H9 (cell line): ENCODE data around the gene C1orf141. TPM values are rescaled to one million over a fixed set of nuclear protein-coding genes. Genes with fewer than 3 reads are reported as not detected.

ENCODE experiments used
- DNase-seq: peaks from one replicate; pipeline ENCODE4 v3.0.0-alpha.2; 2017
- H2AFZ ChIP-seq: one replicate; pipeline ENCODE4 v1.6.1; 2013; ENCODE audit warnings: mild to moderate bottlenecking, low read length, control low read depth, moderate library complexity
- H2AK5ac ChIP-seq: 2 replicates; pipeline ENCODE4 v1.6.1; 2013; ENCODE audit warnings: low read length, control low read depth, mixed read lengths; ENCODE audit not compliant: insufficient read length
- H2BK120ac ChIP-seq: one replicate; pipeline ENCODE4 v1.6.1; 2013; ENCODE audit warnings: low read depth, mild to moderate bottlenecking, low read length, control low read depth, inconsistent platforms; ENCODE audit not compliant: poor library complexity, severe bottlenecking
- H2BK12ac ChIP-seq: 2 replicates; pipeline ENCODE4 v1.6.1; 2013; ENCODE audit warnings: low read length, control low read depth, mixed read lengths, low read depth; ENCODE audit not compliant: insufficient read length
- H2BK15ac ChIP-seq: 2 replicates; pipeline ENCODE4 v1.6.1; 2013; ENCODE audit warnings: low read depth, low read length, control low read depth
- H2BK20ac ChIP-seq: one replicate; pipeline ENCODE4 v1.6.1; 2013; ENCODE audit warnings: low read depth, mild to moderate bottlenecking, low read length, control low read depth, inconsistent platforms; ENCODE audit not compliant: poor library complexity, severe bottlenecking
- H2BK5ac ChIP-seq: 2 replicates; pipeline ENCODE4 v1.6.1; 2013; ENCODE audit warnings: low read length, control low read depth, mixed read lengths; ENCODE audit not compliant: insufficient read length
- H3K14ac ChIP-seq: 2 replicates; pipeline ENCODE4 v1.6.1; 2013; ENCODE audit warnings: low read length, control low read depth; ENCODE audit not compliant: insufficient read depth
- H3K18ac ChIP-seq: 2 replicates; pipeline ENCODE4 v1.6.1; 2013; ENCODE audit warnings: low read depth, mild to moderate bottlenecking, mixed read lengths, low read length, control low read depth; ENCODE audit not compliant: insufficient read length
- H3K23ac ChIP-seq: 2 replicates; pipeline ENCODE4 v1.6.1; 2013; ENCODE audit warnings: low read length, control low read depth, mixed read lengths, low read depth; ENCODE audit not compliant: insufficient read length
- H3K23me2 ChIP-seq: 2 replicates; pipeline ENCODE4 v1.6.1; 2013; ENCODE audit warnings: low read depth, mild to moderate bottlenecking, mixed read lengths, low read length, control low read depth; ENCODE audit not compliant: insufficient read length, poor library complexity, severe bottlenecking
- H3K27ac ChIP-seq: 2 replicates; pipeline ENCODE4 v1.5.1; 2013; ENCODE audit warnings: low read length, control low read depth, mixed read lengths, low read depth; ENCODE audit not compliant: insufficient read length
- H3K27me3 ChIP-seq: 2 replicates; pipeline ENCODE4 v1.6.1; 2013; ENCODE audit warnings: low read length, control low read depth, inconsistent platforms; ENCODE audit not compliant: insufficient read depth
- H3K4ac ChIP-seq: 2 replicates; pipeline ENCODE4 v1.6.1; 2013; ENCODE audit warnings: low read depth, mild to moderate bottlenecking, control low read depth, inconsistent platforms, low read length, moderate library complexity
- H3K4me1 ChIP-seq: 2 replicates; pipeline ENCODE4 v1.6.1; 2013; ENCODE audit warnings: low read length, control low read depth, inconsistent platforms; ENCODE audit not compliant: insufficient read depth
- H3K4me2 ChIP-seq: 2 replicates; pipeline ENCODE4 v1.6.1; 2013; ENCODE audit warnings: low read length, control low read depth, mixed read lengths; ENCODE audit not compliant: insufficient read length, insufficient read depth
- H3K56ac ChIP-seq: 2 replicates; pipeline ENCODE4 v1.6.1; 2013; ENCODE audit warnings: low read depth, mild to moderate bottlenecking, mixed read lengths, low read length, control low read depth; ENCODE audit not compliant: insufficient read length
- H3K79me1 ChIP-seq: 2 replicates; pipeline ENCODE4 v1.6.1; 2013; ENCODE audit warnings: low read depth, mild to moderate bottlenecking, moderate library complexity, low read length, control low read depth, inconsistent platforms; ENCODE audit not compliant: insufficient read depth, poor library complexity, severe bottlenecking
- H3K79me2 ChIP-seq: 2 replicates; pipeline ENCODE4 v1.6.1; 2013; ENCODE audit warnings: low read length, control low read depth, inconsistent platforms; ENCODE audit not compliant: insufficient read depth
- H3K9ac ChIP-seq: 2 replicates; pipeline ENCODE4 v1.6.1; 2013; ENCODE audit warnings: low read length, control low read depth, mixed read lengths; ENCODE audit not compliant: insufficient read length; ENCODE audit errors: extremely low read depth
- H3K9me3 ChIP-seq: one replicate; pipeline ENCODE4 v1.6.1; 2013; ENCODE audit warnings: low read depth, low read length, inconsistent platforms; ENCODE audit not compliant: control insufficient read depth
- H3T11ph ChIP-seq: one replicate; pipeline ENCODE4 v1.6.1; 2013; ENCODE audit warnings: mild to moderate bottlenecking, low read length, control low read depth, inconsistent platforms
- H4K20me1 ChIP-seq: one replicate; pipeline ENCODE4 v1.6.1; 2013; ENCODE audit not compliant: control insufficient read depth, insufficient read length, insufficient read depth
- H4K5ac ChIP-seq: 2 replicates; pipeline ENCODE4 v1.6.1; 2013; ENCODE audit warnings: low read depth, mild to moderate bottlenecking, mixed read lengths, low read length, control low read depth; ENCODE audit not compliant: insufficient read length
- H4K8ac ChIP-seq: replicated peaks from 2 replicates; pipeline ENCODE4 v1.6.1; 2013; ENCODE audit warnings: low read length, control low read depth, mixed read lengths, low read depth; ENCODE audit not compliant: insufficient read length
- H4K91ac ChIP-seq: 2 replicates; pipeline ENCODE4 v1.6.1; 2013; ENCODE audit warnings: low read depth, mild to moderate bottlenecking, moderate library complexity, mixed read lengths, low read length, control low read depth; ENCODE audit not compliant: insufficient read length
- H3K27ac Mint-ChIP-seq, 3 experiments: 2 replicates in 2 of 3; 3 replicates in 1 of 3; pipeline ENCODE4 v1.8.0; 2020 to 2021; ENCODE audit warnings: mixed read lengths in 3 of 3, mild to moderate bottlenecking in 1 of 3, moderate library complexity in 1 of 3
- H3K27me3 Mint-ChIP-seq: 2 replicates; pipeline ENCODE4 v1.8.0; 2021; ENCODE audit warnings: low read depth, mild to moderate bottlenecking, moderate library complexity, mixed read lengths
- H3K36me3 Mint-ChIP-seq, 3 experiments: 2 replicates in 2 of 3; 3 replicates in 1 of 3; pipeline ENCODE4 v1.8.0; 2020 to 2021; ENCODE audit warnings: low read depth in 3 of 3, mixed read lengths in 3 of 3; ENCODE audit not compliant: insufficient read depth in 1 of 3
- H3K4me1 Mint-ChIP-seq, 2 experiments: 2 replicates each; pipeline ENCODE4 v1.8.0; 2020; ENCODE audit warnings: mixed read lengths in 2 of 2
- H3K4me3 Mint-ChIP-seq, 2 experiments: 2 replicates in 1 of 2; 3 replicates in 1 of 2; pipeline ENCODE4 v1.8.0; 2020 to 2021; ENCODE audit warnings: mild to moderate bottlenecking in 2 of 2, mixed read lengths in 2 of 2, moderate library complexity in 1 of 2
- H3K9me3 Mint-ChIP-seq, 2 experiments: 2 replicates in 1 of 2; 3 replicates in 1 of 2; pipeline ENCODE4 v1.8.0; 2020; ENCODE audit warnings: mild to moderate bottlenecking in 2 of 2, mixed read lengths in 2 of 2, moderate library complexity in 1 of 2
- WGBS: extraction: QIAGEN DNeasy Blood & Tissue Kit; methylation state at CpG from one replicate; pipeline ENCODE4 v1.1.7; 2013; ENCODE audit warnings: missing lambda C conversion rate, low lambda C conversion rate, mixed read lengths; ENCODE audit not compliant: insufficient read length; ENCODE audit errors: extremely low coverage; 5-methylcytosine and 5-hydroxymethylcytosine counted together
- total RNA-seq: library from RNA; stranded (reverse); gene quantifications from 2 replicates; pipeline ENCODE4 v1.2.1, GENCODE V29; 2021
- TF ChIP-seq, protein P1 (sequence below): fragments of 200-600 bp; sonication (generic); conservative IDR thresholded peaks from 3 replicates; pipeline ENCODE4 v1.8.0; 2021; ENCODE audit warnings: antibody characterized with exemption, mild to moderate bottlenecking

The C1orf141 gene
- total RNA-seq, 1 experiment from 2014 or later, result not detected

DNA sequence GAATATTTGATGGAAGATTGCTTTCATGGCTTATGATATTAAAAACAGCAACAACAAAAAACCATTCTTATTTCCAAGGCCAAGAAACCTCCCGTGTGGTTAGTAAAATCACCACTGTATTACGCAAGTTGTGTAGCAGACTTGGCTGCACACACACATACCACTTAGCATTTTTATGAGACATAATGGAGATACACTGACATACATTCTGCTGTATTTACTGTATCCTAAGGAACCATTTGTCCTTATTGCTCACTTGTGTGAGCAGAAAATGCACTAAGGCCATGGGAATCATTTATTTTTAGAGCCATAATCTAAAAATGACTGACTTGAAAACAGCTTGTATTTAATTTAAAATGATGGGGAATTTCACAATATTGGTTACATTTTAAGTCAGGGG lies 584 bp upstream of the C1orf141 start:
- H3K9me3 Mint-ChIP-seq, result no peaks in the 10 kb centered on the region
- Histone ChIP-seq H3K9ac (no peak overlapping the region), H3K4ac (no peak overlapping the region), H2BK15ac (no peak overlapping the region), H3T11ph (no peak overlapping the region), H3K79me2 (no peaks in the 10 kb centered on the region), H3K27ac (no peak overlapping the region), H3K23me2 (no peaks in the 10 kb centered on the region), H3K23ac (no peak overlapping the region), H3K14ac (no peak overlapping the region), H4K20me1 (no peaks in the 10 kb centered on the region), H2BK20ac (no peak overlapping the region), H3K56ac (no peak overlapping the region), H3K18ac (no peak overlapping the region), H3K4me1 (no peaks in the 10 kb centered on the region), H2BK120ac (no peak overlapping the region), H3K9me3 (no peaks in the 10 kb centered on the region), H2BK12ac (no peak overlapping the region), H2BK5ac (no peak overlapping the region), H2AK5ac (no peak overlapping the region), H3K27me3 (no peaks in the 10 kb centered on the region), H2AFZ (no peak overlapping the region), H4K5ac (no peak overlapping the region), H4K91ac (no peak overlapping the region), H3K4me2 (no peak overlapping the region), H4K8ac (no peak overlapping the region), H3K79me1 (no peaks in the 10 kb centered on the region)
- TF ChIP-seq, protein P1, sequence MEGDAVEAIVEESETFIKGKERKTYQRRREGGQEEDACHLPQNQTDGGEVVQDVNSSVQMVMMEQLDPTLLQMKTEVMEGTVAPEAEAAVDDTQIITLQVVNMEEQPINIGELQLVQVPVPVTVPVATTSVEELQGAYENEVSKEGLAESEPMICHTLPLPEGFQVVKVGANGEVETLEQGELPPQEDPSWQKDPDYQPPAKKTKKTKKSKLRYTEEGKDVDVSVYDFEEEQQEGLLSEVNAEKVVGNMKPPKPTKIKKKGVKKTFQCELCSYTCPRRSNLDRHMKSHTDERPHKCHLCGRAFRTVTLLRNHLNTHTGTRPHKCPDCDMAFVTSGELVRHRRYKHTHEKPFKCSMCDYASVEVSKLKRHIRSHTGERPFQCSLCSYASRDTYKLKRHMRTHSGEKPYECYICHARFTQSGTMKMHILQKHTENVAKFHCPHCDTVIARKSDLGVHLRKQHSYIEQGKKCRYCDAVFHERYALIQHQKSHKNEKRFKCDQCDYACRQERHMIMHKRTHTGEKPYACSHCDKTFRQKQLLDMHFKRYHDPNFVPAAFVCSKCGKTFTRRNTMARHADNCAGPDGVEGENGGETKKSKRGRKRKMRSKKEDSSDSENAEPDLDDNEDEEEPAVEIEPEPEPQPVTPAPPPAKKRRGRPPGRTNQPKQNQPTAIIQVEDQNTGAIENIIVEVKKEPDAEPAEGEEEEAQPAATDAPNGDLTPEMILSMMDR, result no peak
- no CpG with 5 or more reads among the region's 2 CpGs for WGBS
- H3K27me3 Mint-ChIP-seq, result peaks cover 2% of the 10 kb centered on the region; the same call in 1 of the 2 replicates
- H3K4me1 Mint-ChIP-seq, result peaks cover 15 to 24% of the 10 kb centered on the region in 2 experiments
- no peak overlapping the region for H3K4me3 Mint-ChIP-seq
- no peaks in the 10 kb centered on the region for H3K36me3 Mint-ChIP-seq
- no peak overlapping the region for H3K27ac Mint-ChIP-seq
- no peak for DNase-seq
